ENCODE data around the gene CRHR1. TPM values are rescaled to one million over a fixed set of nuclear protein-coding genes. Genes with fewer than 3 reads are reported as not detected.

CRHR1 gene
- total and polyA plus RNA-seq, 10 of the 15 experiments (the other 5 are each of a cell fraction or from before 2014, with no cell fraction given): 0.08 TPM; not detected in 9

DNA sequence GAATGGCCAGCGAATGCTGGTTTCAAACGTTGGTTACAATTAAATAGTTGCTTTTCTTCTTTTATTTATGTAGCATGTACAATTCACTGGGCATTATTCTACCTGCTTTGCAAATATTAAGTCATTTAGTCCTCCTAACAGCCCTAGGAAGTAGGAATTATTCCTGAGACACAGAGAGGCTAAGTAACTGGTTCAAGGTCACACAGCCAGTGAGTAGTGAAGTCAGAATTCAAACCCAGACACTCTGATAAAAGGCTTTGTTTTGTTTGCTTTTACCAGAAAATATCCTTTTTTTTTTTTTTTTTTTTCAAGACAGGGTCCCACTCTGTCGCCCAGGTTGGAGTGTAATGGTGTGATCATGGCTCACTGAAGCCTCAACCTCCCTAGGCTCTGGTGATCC, 2.2 kb downstream of the CRHR1 start (continued):
- TF ChIP-seq ZNF592 (IDR thresholded peaks at IDR 0.05): no peak
- TF ChIP-seq NR2C1 (IDR thresholded peaks at IDR 0.05): no peak
- TF ChIP-seq NFYA (IDR thresholded peaks at IDR 0.05; ENCODE audit: borderline replicate concordance, low read depth, low read length): no peak
- TF ChIP-seq YY1 (IDR thresholded peaks at IDR 0.05; ENCODE audit: low read depth, low read length): no peak
- TF ChIP-seq PAX8 (IDR thresholded peaks at IDR 0.05): no peak
- no peak for TF ChIP-seq PML (IDR thresholded peaks at IDR 0.05; ENCODE audit: low read length)
- no peak for TF ChIP-seq SPI1 (IDR thresholded peaks at IDR 0.05; ENCODE audit: borderline replicate concordance, insufficient read depth, low read depth, low read length)
- TF ChIP-seq WRNIP1 (IDR thresholded peaks at IDR 0.05; ENCODE audit: borderline replicate concordance, low read depth, low read length): no peak
- TF ChIP-seq, protein P1, sequence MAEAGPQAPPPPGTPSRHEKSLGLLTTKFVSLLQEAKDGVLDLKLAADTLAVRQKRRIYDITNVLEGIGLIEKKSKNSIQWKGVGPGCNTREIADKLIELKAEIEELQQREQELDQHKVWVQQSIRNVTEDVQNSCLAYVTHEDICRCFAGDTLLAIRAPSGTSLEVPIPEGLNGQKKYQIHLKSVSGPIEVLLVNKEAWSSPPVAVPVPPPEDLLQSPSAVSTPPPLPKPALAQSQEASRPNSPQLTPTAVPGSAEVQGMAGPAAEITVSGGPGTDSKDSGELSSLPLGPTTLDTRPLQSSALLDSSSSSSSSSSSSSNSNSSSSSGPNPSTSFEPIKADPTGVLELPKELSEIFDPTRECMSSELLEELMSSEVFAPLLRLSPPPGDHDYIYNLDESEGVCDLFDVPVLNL (IDR thresholded peaks at IDR 0.05; ENCODE audit: low read depth, low read length): no peak
- no peak for TF ChIP-seq MEF2B (IDR thresholded peaks at IDR 0.05; ENCODE audit: partially characterized antibody, poor library complexity, severe bottlenecking)
- TF ChIP-seq BACH1 (IDR thresholded peaks at IDR 0.05; ENCODE audit: borderline replicate concordance): no peak

Data from GM12878 (cell line).